ENCODE data around the gene SPATA6L. TPM values are rescaled to one million over a fixed set of nuclear protein-coding genes. Genes with fewer than 3 reads are reported as not detected.

Gene SPATA6L
- total RNA-seq, 1 experiment from 2014 or later, result 7.1 TPM

GRCh38 chr9:4575997-4576396 is 90.3 kb downstream of the SPATA6L start:
- Histone ChIP-seq H3K4me3 (no peak overlapping the region), H3K79me2 (ENCODE audit: low read depth) (no peaks in the 10 kb centered on the region), H3K4me1 (replicated peaks; ENCODE audit: insufficient read depth) (no peaks in the 10 kb centered on the region), H3K4me2 (no peak overlapping the region), H3K27me3 (ENCODE audit: insufficient read depth, low read depth) (no peaks in the 10 kb centered on the region), H3K9me2 (ENCODE audit: insufficient read depth) (no peaks in the 10 kb centered on the region), H3K36me3 (ENCODE audit: low read depth) (no peaks in the 10 kb centered on the region), H4K20me1 (ENCODE audit: insufficient read depth) (no peaks in the 10 kb centered on the region), H2AFZ (no peak overlapping the region), H3K27ac (no peak overlapping the region), H3F3A (ENCODE audit: insufficient read depth, low read depth) (no peaks in the 10 kb centered on the region), H3K9me3 (ENCODE audit: insufficient read depth, low read depth) (no peaks in the 10 kb centered on the region)
- TF ChIP-seq, protein P1, sequence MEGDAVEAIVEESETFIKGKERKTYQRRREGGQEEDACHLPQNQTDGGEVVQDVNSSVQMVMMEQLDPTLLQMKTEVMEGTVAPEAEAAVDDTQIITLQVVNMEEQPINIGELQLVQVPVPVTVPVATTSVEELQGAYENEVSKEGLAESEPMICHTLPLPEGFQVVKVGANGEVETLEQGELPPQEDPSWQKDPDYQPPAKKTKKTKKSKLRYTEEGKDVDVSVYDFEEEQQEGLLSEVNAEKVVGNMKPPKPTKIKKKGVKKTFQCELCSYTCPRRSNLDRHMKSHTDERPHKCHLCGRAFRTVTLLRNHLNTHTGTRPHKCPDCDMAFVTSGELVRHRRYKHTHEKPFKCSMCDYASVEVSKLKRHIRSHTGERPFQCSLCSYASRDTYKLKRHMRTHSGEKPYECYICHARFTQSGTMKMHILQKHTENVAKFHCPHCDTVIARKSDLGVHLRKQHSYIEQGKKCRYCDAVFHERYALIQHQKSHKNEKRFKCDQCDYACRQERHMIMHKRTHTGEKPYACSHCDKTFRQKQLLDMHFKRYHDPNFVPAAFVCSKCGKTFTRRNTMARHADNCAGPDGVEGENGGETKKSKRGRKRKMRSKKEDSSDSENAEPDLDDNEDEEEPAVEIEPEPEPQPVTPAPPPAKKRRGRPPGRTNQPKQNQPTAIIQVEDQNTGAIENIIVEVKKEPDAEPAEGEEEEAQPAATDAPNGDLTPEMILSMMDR (conservative IDR thresholded peaks at IDR 0.05), result no peak
- TF ChIP-seq EZH2 (IDR thresholded peaks at IDR 0.05; ENCODE audit: low read depth), result no peak
- CTCF ChIA-PET, result no interaction called here
- DNase-seq, result no peak
- no TSS peak for BruUV-seq (replicated peaks)
- POLR2A ChIA-PET (ENCODE audit: unreplicated experiment), result no interaction called here
- intact Hi-C loops (cut with micrococcal nuclease; ENCODE audit: unreplicated experiment), result no loop called here

DNA sequence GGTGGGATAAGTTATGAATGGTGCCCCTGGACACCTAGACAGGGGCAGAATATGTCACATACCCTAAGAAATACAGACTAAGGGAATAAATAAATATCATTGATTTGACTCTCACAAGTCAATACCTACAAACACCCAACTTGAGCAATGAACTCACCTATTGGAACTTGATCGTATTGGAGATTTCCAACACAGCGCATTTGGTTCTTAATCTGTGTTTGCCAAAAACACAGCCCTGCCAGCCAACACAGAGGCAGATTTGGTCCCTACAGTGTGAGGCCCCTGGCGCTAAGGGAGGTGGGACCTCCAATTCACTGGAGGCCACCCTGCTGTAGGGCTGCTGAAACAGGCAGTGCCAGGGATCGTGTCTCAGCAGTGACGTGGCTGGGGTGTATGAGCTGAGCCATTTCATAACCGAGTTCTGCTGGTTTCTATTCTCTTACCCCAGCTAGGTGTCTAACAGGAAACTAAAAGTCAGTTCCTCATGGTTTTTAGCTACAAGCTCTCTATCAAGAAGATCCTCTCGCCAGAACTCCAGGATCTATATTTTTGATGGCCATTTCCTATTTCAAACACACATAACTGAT is 91.5 kb downstream of the SPATA6L start:
- Histone ChIP-seq H3K79me2 (ENCODE audit: low read depth) (no peaks in the 10 kb centered on the region), H4K20me1 (ENCODE audit: insufficient read depth) (no peaks in the 10 kb centered on the region), H3K27ac (no peak overlapping the region), H3K9me3 (ENCODE audit: insufficient read depth, low read depth) (no peaks in the 10 kb centered on the region), H3K27me3 (ENCODE audit: insufficient read depth, low read depth) (no peaks in the 10 kb centered on the region), H3F3A (ENCODE audit: insufficient read depth, low read depth) (no peaks in the 10 kb centered on the region), H2AFZ (no peak overlapping the region), H3K4me2 (no peak overlapping the region), H3K4me1 (replicated peaks; ENCODE audit: insufficient read depth) (no peaks in the 10 kb centered on the region), H3K36me3 (ENCODE audit: low read depth) (no peaks in the 10 kb centered on the region), H3K4me3 (no peak overlapping the region), H3K9me2 (ENCODE audit: insufficient read depth) (no peaks in the 10 kb centered on the region)
- intact Hi-C loops (cut with micrococcal nuclease; ENCODE audit: unreplicated experiment), result no loop called here
- no TSS peak for BruUV-seq (replicated peaks)
- DNase-seq, result no peak
- ChIA-PET CTCF (no interaction called here), POLR2A (ENCODE audit: unreplicated experiment) (no interaction called here)
- no peak for TF ChIP-seq EZH2 (IDR thresholded peaks at IDR 0.05; ENCODE audit: low read depth)
- TF ChIP-seq, protein P1 (conservative IDR thresholded peaks at IDR 0.05), result no peak

- Histone ChIP-seq H3F3A (ENCODE audit: insufficient read depth, low read depth) (no peaks in the 10 kb centered on the region), H3K27ac (no peak overlapping the region), H3K36me3 (ENCODE audit: low read depth) (no peaks in the 10 kb centered on the region), H3K4me3 (no peak overlapping the region), H3K79me2 (ENCODE audit: low read depth) (no peaks in the 10 kb centered on the region), H3K4me1 (replicated peaks; ENCODE audit: insufficient read depth) (no peaks in the 10 kb centered on the region), H3K9me3 (ENCODE audit: insufficient read depth, low read depth) (no peaks in the 10 kb centered on the region), H2AFZ (no peak overlapping the region), H3K4me2 (no peak overlapping the region), H4K20me1 (ENCODE audit: insufficient read depth) (no peaks in the 10 kb centered on the region), H3K9me2 (ENCODE audit: insufficient read depth) (no peaks in the 10 kb centered on the region), H3K27me3 (ENCODE audit: insufficient read depth, low read depth) (no peaks in the 10 kb centered on the region)
- CTCF ChIA-PET, result no interaction called here
- TF ChIP-seq, protein P1 (conservative IDR thresholded peaks at IDR 0.05), result no peak
- no peak for TF ChIP-seq EZH2 (IDR thresholded peaks at IDR 0.05; ENCODE audit: low read depth)
- BruUV-seq (replicated peaks), result no TSS peak
- intact Hi-C loops (cut with micrococcal nuclease; ENCODE audit: unreplicated experiment), result no loop called here
- POLR2A ChIA-PET (ENCODE audit: unreplicated experiment), result no interaction called here
- no peak for DNase-seq
Observed at GRCh38 chr9:4573634-4574389, 92.5 kb downstream of the SPATA6L start.
